ENCODE data around the gene HMGXB3.
"Not testable (repeated sequence)": the region's sequence is repeated elsewhere in the genome, so short reads cannot be mapped to it uniquely, and the experiment has no call there.

HMGXB3 gene

GRCh38 chr5:150022681-150023080 is 22.1 kb downstream of the HMGXB3 start:
- no peak for DNase-seq

- no peak for DNase-seq
Observed at GRCh38 chr5:150023136-150023535, 22.6 kb downstream of the HMGXB3 start.

- DNase-seq = no peak
Observed at GRCh38 chr5:150024346-150024984, 23.9 kb downstream of the HMGXB3 start.

- no peak for DNase-seq
Observed at GRCh38 chr5:150026682-150027172, 26.2 kb downstream of the HMGXB3 start.

GRCh38 chr5:150028047-150028446 is 27.5 kb downstream of the HMGXB3 start:
- not testable (repeated sequence) for DNase-seq

- DNase-seq = no peak
Observed at GRCh38 chr5:150033334-150033733, 32.8 kb downstream of the HMGXB3 start.

- DNase-seq = no peak
Observed at GRCh38 chr5:150034662-150035061, 34.1 kb downstream of the HMGXB3 start.

- DNase-seq = no peak
Observed at GRCh38 chr5:150035139-150035895, 34.8 kb downstream of the HMGXB3 start.

- DNase-seq = no peak
Observed at GRCh38 chr5:150036513-150036912, 36.0 kb downstream of the HMGXB3 start.

- DNase-seq = no peak
Observed at GRCh38 chr5:150038547-150038946, 38.0 kb downstream of the HMGXB3 start.

- DNase-seq = no peak
Observed at GRCh38 chr5:150042459-150042858, 41.9 kb downstream of the HMGXB3 start.

- DNase-seq = no peak
Observed at GRCh38 chr5:150043657-150044328, 43.3 kb downstream of the HMGXB3 start.

- DNase-seq = no peak
Observed at GRCh38 chr5:150044329-150044681, 43.8 kb downstream of the HMGXB3 start.

- no peak for DNase-seq
Observed at GRCh38 chr5:150044712-150045111, 44.2 kb downstream of the HMGXB3 start.

GRCh38 chr5:150045549-150045948 is 45.0 kb downstream of the HMGXB3 start:
- no peak for DNase-seq

- no peak for DNase-seq
Observed at GRCh38 chr5:150046031-150046430, 45.5 kb downstream of the HMGXB3 start.

GRCh38 chr5:150050172-150050811 is 49.8 kb downstream of the HMGXB3 start:
- not testable (repeated sequence) for DNase-seq

GRCh38 chr5:150051657-150052195 is 51.2 kb downstream of the HMGXB3 start:
- DNase-seq = no peak

- DNase-seq = no peak
Observed at GRCh38 chr5:150052226-150052955, 51.9 kb downstream of the HMGXB3 start.

- DNase-seq = no peak
Observed at GRCh38 chr5:150052956-150053712, 52.6 kb downstream of the HMGXB3 start.

- DNase-seq = no peak
Observed at GRCh38 chr5:150053713-150054392, 53.3 kb downstream of the HMGXB3 start.

Measured in stimulated activated CD4-positive, alpha-beta T cell treated with anti-CD3 and anti-CD28 coated beads, Interleukin-1b, Interleukin-23, amount 100 ng/mL, for 48 hours (primary cell).